ENCODE data around the gene NANOG. TPM values are rescaled to one million over a fixed set of nuclear protein-coding genes. Genes with fewer than 3 reads are reported as not detected.
A peak's percentile ranks its signal among the peaks of the same experiment; 100 is the strongest.
"Not testable (repeated sequence)": the region's sequence is repeated elsewhere in the genome, so short reads cannot be mapped to it uniquely, and the experiment has no call there.

NANOG gene
- total and polyA plus RNA-seq, 2 experiments from 2014 or later, result 48.5 to 134 TPM

GRCh38 chr12:7806863-7807487 is 17.8 kb downstream of the NANOG start:
- peaks cover 3% of the 10 kb centered on the region for H3K27me3 Mint-ChIP-seq (ENCODE audit: insufficient read depth, low read depth, poor library complexity)

GRCh38 chr12:7825754-7826153 is 36.6 kb downstream of the NANOG start:
- not testable (repeated sequence) for H3F3A ChIP-seq (replicated peaks; ENCODE audit: low read depth); H3K9me2 ChIP-seq (ENCODE audit: insufficient read depth); H3K4me3 ChIP-seq; H4K20me1 ChIP-seq (replicated peaks; ENCODE audit: insufficient read depth); H3K4me2 ChIP-seq; H3K79me2 ChIP-seq (replicated peaks; ENCODE audit: insufficient read depth); H3K4me1 ChIP-seq (ENCODE audit: insufficient read depth); H3K9me3 Mint-ChIP-seq; H3K36me3 ChIP-seq (ENCODE audit: insufficient read depth); H3K4me3 Mint-ChIP-seq; H3K27ac Mint-ChIP-seq; H3K36me3 Mint-ChIP-seq (ENCODE audit: low read depth); H3K27me3 Mint-ChIP-seq (ENCODE audit: insufficient read depth, low read depth, poor library complexity); H3K4me1 Mint-ChIP-seq; H2AFZ ChIP-seq; H3K27me3 ChIP-seq (ENCODE audit: insufficient read depth)
- ATAC-seq, result peak; percentile 63
- H3K27ac ChIP-seq (ENCODE audit: low read depth), result peak overlapping the region; percentile 46; the same call in 1 of the 2 replicates
- peak; percentile 33 for DNase-seq (ENCODE audit: low spot score)

More at GRCh38 chr12:7806863-7807487, 17.8 kb downstream of the NANOG start:
- H3K36me3 ChIP-seq (ENCODE audit: insufficient read depth), result 0 out of 2 replicates have a peak, but pooled peaks cover 5% of the 10 kb centered on the region
- Mint-ChIP-seq H3K27ac (no peak overlapping the region; the same call in 1 of the 2 replicates), H3K4me1 (peaks cover 11% of the 10 kb centered on the region), H3K36me3 (ENCODE audit: low read depth) (peaks cover 20% of the 10 kb centered on the region), H3K9me3 (no peaks in the 10 kb centered on the region), H3K4me3 (no peak overlapping the region)
- H3K9me2 ChIP-seq (ENCODE audit: insufficient read depth), result no peaks in the 10 kb centered on the region
- no peak for TF ChIP-seq ETS1 (IDR thresholded peaks at IDR 0.05)
- peak; percentile 97 to 100 for TF ChIP-seq CTCF (conservative IDR thresholded peaks at IDR 0.05; ENCODE audit: low read depth in 2 of 2)
- H3K27me3 ChIP-seq (ENCODE audit: insufficient read depth), result no peaks in the 10 kb centered on the region
- peak; percentile 90 for DNase-seq (ENCODE audit: low spot score)
- ATAC-seq, result peak; percentile 95
- no peaks in the 10 kb centered on the region for H3K79me2 ChIP-seq (replicated peaks; ENCODE audit: insufficient read depth)
- H3F3A ChIP-seq (replicated peaks; ENCODE audit: low read depth), result peaks cover 3% of the 10 kb centered on the region; the same call in 1 of the 2 replicates
- H3K4me2 ChIP-seq, result no peak overlapping the region
- no peaks in the 10 kb centered on the region for H4K20me1 ChIP-seq (replicated peaks; ENCODE audit: insufficient read depth)
- H3K4me3 ChIP-seq, result no peak overlapping the region
- H2AFZ ChIP-seq, result no peak overlapping the region
- H3K27ac ChIP-seq (ENCODE audit: low read depth), result no peak overlapping the region
- peaks cover 4% of the 10 kb centered on the region; the same call in 1 of the 2 replicates for H3K4me1 ChIP-seq (ENCODE audit: insufficient read depth)

- H2AFZ ChIP-seq; DNase-seq (ENCODE audit: low spot score); H3F3A ChIP-seq (replicated peaks; ENCODE audit: low read depth); H3K27me3 ChIP-seq (ENCODE audit: insufficient read depth); H3K27ac ChIP-seq (ENCODE audit: low read depth); H3K27ac Mint-ChIP-seq; H3K36me3 ChIP-seq (ENCODE audit: insufficient read depth); H4K20me1 ChIP-seq (replicated peaks; ENCODE audit: insufficient read depth); H3K9me2 ChIP-seq (ENCODE audit: insufficient read depth); ATAC-seq; H3K4me3 ChIP-seq; H3K4me1 ChIP-seq (ENCODE audit: insufficient read depth); H3K9me3 Mint-ChIP-seq; H3K36me3 Mint-ChIP-seq (ENCODE audit: low read depth); H3K4me3 Mint-ChIP-seq; H3K4me2 ChIP-seq; H3K79me2 ChIP-seq (replicated peaks; ENCODE audit: insufficient read depth): not testable (repeated sequence)
- H3K4me1 Mint-ChIP-seq, result peaks cover 19% of the 10 kb centered on the region
- peaks cover 17% of the 10 kb centered on the region for H3K27me3 Mint-ChIP-seq (ENCODE audit: insufficient read depth, low read depth, poor library complexity)
Measured at GRCh38 chr12:7829737-7830136, 40.5 kb downstream of the NANOG start.

Measured in GM23338 (cell line).